ENCODE data around the gene MRI1.
"Not testable (repeated sequence)": the region's sequence is repeated elsewhere in the genome, so short reads cannot be mapped to it uniquely, and the experiment has no call there.

Gene MRI1

DNA sequence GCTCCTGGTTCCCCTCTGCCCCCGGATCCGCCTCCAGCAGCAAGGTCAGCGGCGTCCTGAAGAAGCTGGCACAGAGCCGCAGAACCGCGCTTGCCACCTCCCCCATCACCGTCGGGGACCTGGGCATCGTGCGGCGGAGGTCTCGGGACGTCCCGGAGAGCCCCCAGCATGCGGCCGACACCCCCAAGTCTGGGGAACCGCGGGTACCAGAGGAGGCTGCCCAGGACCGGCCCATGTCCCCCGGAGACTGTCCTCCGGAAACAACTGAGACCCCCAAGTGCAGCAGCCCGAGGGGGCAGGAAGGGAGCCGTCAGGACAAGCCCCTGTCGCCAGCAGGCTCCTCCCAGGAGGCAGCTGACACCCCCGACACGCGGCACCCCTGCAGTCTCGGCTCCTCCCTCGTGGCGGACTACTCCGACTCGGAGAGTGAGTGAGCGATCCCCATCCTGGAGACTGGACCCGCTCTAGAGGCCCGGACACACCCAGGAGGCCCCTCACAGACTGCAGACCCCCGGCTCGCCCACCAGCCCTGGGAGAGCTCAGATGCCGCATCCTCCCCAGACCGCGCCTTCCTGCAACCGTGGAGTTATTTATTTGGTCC lies 1.6 kb upstream of the MRI1 start:
- ATAC-seq, result no peak

GRCh38 chr19:13763265-13763664 lies 1.1 kb upstream of the MRI1 start:
- no peak for ATAC-seq

DNA sequence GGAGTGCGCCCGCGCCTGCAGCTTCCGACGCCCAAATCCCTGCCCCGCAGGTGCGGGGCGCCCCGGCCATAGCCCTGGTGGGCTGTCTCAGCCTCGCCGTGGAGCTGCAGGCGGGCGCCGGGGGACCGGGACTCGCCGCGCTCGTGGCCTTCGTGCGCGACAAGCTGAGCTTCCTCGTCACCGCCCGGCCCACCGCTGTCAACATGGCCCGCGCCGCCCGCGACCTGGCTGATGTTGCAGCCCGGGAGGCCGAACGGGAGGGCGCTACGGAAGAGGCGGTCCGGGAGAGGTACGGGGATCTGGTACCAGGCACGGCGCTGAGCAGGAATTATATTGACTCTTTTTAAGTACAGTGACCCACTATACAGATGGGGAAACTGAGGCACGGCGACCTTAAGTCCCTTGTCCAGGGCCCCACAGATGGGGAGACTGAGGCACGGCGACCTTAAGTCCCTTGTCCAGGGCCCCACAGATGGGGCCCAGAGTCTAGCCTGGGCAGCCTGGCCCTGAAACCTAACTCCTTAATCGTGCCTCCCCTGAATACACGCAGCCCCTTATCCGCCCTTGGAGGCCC lies 586 bp downstream of the MRI1 start:
- peak; percentile 49 to 67 for ATAC-seq

- ATAC-seq, result no peak
These were observed 1.2 kb downstream of the MRI1 start for GRCh38 chr19:13765395-13766094.

DNA sequence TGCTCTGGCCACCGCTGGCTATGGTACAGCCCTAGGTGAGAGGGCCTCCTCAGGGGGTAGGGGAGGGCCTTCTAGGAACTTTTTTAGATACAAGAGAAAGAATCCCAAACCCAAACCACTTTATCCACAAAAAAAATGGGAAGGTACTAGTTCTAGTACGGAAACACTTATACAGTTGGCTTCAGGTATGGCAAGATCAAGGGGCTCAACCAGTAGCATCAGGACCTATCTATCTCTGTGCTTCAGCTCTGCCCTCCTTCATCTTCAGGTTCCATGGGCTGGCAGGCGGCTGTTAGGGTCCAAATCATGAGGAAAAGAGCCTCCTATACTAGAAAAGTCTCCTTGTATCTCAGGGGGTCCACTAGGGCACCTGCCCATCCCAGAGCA lies 1.8 kb downstream of the MRI1 start:
- ATAC-seq, result no peak

DNA sequence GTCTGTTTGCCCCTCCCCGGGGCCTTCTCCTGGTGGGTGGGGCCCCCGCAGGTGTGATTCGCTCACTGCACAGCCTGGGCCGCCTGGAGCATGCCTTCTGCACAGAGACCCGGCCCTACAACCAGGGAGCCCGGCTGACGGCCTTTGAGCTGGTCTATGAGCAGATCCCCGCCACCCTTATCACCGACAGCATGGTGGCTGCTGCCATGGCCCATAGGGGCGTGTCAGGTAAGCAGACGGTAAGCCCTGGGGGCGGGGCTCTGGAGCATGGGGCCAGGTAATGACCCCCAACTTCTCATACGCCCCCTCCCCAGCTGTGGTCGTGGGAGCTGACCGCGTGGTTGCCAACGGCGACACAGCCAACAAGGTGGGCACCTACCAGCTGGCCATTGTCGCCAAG lies 4.2 kb downstream of the MRI1 start:
- no peak for ATAC-seq

DNA sequence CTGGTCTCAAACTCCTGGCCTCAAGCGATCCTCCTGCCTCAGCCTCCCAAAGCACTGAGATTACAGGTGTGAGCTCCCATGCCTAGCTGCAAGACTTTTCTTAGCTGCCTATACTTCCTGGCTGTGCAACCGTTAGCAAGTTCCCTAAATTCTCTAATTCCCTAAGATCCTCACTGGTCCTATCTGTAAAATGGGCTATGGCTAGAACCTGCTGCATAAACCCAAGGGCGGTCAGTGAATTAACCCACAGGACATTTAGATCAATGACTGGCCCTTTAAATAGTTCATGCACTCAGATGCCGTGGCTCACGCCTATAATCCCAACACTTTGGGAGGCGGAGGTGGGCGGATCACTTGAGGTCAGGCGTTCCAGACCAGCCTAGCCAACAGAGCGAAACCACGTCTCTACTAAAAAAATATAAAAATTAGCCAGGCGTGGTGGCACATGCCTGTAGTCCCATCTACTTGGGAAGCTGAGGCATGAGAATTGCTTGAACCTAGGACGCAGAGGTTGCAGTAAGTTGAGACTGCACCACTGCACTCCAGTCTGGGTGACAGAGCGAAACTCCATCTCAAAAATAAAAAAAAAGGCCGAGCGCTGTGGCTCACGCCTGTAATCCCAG lies 5.8 kb downstream of the MRI1 start:
- no peak for ATAC-seq

DNA sequence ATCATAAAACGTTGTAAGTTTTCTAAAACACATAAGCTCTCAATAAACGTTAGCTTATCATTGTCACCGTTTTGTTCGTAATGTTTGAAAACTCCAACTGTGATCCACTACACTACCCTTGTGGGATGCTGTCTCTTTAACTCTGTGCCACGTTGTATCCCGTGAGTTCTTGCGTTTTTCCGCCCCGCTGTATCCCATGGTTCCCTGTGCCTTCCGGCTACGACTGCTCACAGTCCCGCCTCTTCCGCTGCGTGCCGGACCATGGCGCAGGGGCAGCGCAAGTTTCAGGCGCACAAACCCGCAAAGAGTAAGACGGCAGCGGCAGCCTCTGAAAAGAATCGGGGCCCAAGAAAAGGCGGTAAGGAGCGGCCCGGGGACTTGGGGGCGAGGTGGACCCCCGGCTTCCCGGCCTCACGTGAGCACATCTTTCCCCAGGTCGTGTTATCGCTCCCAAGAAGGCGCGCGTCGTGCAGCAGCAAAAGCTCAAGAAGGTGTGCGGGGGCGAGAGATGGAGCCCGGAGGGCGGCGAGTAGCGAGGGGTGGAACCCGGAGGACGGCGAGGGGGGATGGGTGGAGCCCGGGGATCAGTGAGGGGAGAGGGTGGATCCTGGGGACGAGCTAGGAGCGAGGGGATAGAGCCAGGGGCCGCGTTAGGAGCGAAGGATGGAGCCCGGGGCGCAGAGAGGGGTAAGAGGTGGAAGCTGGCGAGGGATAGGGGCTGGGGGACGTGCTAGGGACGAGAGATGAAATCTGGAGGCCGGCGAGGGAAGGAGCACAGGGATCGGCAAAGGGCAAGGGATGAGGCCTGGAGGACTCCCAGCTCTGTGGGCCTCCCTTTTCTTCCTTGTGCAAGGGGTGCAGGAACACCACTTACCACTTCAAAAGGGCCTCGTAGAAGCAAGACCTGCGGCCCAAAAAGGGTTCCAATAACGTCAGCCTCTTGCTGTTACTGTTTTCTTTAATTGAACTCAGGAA lies 10.2 kb downstream of the MRI1 start, which contains the start of gene C19orf53:
C19orf53 (plus strand) TSS at position 240 of the 975 bp plus-strand sequence; CDS start at position 262, 22 bp downstream.
- peak; percentile 100 for ATAC-seq

GRCh38 chr19:13778398-13778797 lies 14.1 kb downstream of the MRI1 start:
- ATAC-seq, result no peak

GRCh38 chr19:13778847-13779246 lies 14.5 kb downstream of the MRI1 start:
- ATAC-seq, result no peak

GRCh38 chr19:13779794-13780193 lies 15.5 kb downstream of the MRI1 start:
- not testable (repeated sequence) for ATAC-seq

- no peak for ATAC-seq
These were observed 17.2 kb downstream of the MRI1 start for GRCh38 chr19:13781547-13781946.

GRCh38 chr19:13782537-13782936 lies 18.2 kb downstream of the MRI1 start:
- no peak for ATAC-seq

DNA sequence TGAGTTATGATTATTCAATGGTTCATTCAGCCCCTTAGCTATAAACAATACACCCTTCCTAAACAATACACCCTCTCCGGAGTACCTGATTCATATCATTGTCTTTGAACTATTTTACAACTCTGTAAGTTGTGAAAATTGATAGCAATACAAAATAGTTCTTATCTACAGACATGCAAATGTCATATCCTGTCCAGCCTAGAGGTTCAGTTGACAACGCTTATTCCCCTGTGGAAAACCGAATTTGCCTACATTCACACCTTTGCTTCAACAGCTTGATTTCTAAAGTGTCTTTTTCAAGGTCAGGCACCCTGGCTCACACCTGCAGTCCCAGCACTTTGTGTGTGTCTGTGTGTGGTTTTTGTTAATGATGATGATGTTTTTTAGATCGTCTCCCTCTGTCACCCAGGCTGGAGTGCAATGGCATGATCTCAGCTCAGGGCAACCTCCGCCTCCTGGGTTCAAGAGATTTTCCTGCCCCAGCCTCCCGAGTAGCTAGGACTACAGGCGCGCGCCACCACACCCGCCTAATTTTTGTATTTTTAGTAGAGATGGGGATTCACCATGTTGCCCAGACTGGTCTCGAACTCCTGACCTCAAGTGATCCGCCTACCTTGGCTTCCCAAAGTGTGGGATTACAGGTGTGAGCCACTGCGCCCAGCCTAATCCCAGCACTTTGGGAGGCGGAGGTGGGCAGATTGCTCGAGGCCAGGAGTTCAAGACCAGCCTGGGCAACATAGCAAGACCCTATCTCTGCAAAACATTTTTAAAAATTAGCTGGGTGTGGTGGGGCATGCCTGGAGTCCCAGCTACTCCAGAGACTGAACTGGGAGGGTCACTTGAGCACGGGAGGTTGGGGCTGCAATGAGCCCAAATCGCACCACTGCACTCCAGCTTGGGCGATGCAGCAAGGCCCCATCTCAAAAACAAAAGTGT lies 19.5 kb downstream of the MRI1 start:
- ATAC-seq, result no peak

DNA sequence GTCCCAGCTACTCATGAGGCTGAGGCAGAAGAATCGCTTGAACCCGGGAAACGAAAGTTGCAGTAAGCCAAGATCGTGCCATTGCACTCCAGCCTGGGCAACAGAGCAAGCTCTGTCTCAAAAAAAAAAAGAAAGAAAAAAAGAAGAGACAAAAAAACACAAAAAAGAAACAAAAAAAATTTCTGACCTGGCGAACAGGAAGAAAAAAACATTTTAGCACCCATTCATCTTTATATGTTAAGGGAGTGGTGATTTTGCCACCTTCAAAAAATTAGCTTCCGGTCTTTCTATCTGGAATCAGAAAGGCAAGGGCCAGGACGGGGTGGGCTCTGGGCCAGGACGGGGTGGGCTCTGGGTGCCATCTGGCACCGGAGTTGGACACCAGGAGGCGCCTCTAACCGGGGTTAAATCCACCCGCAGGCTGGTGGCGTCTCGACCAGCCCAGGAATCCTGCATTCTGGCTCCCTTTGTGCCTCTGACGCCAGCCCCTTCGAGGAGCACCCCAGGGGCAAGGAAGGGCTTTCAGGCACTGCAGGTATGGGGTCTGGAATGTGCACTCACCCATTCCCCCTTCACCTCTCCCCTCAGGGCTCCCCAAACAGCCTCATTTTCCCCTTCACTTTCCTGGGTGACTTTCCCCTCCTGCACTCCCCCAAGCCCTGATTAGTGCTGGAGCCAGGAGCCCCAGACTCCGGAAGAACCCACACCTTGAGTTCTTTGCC lies 20.6 kb downstream of the MRI1 start:
- peak; percentile 79 to 82 for ATAC-seq

DNA sequence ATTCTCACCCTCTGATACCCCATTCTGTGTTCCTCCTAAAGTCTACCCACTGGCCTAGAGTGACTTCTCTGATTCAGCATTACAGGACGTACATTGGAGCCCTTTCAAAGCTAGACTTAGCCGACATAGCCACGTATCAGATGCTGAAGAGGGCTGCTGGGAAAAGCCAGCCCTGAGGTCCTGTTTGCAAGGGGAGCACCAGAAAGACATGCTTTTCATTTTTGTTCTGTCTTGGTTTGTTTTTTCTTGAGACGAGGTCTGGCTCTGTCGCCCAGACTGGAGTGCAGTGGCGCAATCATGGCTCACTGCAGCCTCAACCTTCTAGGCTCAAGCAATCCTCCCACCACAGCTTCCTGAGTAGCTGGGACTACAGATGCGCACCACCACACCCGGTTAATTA lies 24.7 kb downstream of the MRI1 start:
- ATAC-seq, result no peak

- no peak for ATAC-seq
These were observed 26.0 kb downstream of the MRI1 start for GRCh38 chr19:13790354-13790753.

DNA sequence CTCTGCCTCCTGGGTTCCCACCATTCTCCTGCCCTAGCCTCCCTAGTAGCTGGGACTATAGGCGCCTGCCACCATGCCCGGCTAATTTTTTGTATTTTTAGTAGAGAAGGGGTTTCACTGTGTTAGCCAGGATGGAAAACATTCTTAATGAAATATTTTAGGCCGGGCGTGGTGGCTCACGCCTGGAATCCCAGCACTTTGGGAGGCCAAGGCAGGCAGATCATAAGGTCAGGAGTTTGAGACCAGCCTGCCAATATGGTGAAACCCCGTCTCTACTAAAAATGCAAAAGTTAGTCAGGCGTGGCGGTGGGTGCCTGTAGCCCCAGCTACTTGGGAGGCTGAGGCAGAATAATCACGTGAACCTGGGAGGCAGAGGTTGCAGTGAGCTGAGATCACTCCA lies 29.0 kb downstream of the MRI1 start:
- ATAC-seq, result not testable (repeated sequence)

DNA sequence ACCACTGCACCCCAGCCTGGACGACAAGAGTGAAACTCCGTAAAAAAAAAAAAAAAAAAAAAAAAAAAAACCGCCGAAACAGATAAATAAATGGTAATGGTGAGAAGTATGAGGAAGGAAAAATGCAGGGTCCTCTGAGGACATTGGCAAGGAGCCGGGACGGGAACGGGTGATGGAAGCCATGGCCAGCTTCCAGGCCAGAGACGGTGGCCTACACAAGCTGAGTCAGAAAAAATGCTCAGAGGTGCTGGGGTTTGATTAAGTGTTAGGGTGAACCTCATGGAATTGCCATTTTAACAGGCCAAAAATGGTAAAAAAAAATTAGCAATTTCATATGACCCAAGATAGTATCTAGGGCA lies 30.1 kb downstream of the MRI1 start:
- no peak for ATAC-seq

DNA sequence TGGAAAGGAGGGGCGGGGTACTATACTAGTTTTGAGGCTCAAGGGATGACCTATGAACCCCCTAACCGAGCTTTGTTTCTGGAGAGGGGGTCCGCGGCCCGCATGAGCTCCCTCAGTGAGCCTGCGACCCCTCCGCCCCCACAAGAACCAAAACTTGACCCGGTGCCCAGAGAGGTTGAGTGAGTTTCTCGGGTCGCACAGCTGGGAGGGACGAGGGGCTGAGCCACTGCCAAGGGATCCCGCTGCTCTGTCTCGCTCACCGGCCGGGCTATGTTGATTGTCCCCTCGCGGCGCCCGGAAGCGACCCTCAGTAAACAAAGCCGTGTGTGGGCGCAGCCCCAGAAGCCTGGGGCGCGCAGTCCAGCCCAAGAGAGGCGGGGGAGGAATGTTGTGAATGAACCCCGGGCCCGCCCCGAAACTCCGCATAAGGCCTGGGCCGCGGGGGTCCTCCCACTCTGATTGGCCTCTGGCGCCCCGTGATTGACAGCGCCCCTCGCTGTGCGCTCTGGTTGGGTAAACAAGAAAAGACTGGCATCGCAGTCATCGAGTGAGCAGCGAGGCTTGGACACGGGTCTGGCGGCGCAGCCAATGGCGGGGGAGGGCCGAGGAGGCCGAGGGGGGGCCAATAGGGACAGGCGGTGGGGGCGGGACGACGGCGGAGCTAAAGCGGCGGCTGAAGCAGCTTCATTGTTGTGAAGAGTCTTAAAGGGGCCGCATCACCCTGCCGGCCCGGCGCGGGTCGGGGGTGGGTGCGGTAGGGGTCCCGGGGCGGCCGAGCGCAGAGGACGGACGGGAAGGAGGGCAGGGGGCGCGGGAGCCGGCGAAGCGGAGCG lies 30.7 kb downstream of the MRI1 start, which contains the start of gene ZSWIM4:
ZSWIM4 (plus strand) TSS at position 687 of the 833 bp plus-strand sequence. CDS start 206 bp downstream, outside the sequence.
- peak; percentile 99 to 100 for ATAC-seq
